ENCODE data around the gene TAL1.
A peak's percentile ranks its signal among the peaks of the same experiment; 100 is the strongest.

The TAL1 gene

DNA sequence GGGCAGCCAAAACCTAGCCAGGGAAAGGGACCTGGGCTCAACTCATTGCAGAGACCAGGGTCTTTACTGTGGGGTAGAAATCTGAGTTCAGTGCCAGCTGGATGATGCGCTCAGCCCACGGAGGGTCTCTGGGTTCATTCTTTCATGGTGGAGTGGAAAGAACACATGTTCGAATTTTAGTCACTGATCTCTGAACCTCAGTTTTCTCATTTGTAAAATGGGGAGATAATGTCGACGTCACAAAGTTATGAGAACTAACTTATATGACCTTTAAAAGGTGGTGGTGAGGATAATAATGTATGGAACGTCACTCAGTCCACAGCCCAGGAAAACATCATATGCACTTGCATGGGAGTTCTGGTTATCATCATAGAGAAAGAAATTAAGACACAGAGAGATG, 1.2 kb upstream of the TAL1 start:
- H3K4me2 ChIP-seq (ENCODE audit: low read length): no peak overlapping the region
- peaks cover 63% of the 10 kb centered on the region for H3K27me3 ChIP-seq (ENCODE audit: insufficient read depth, low read length)
- no peak overlapping the region for H4K8ac ChIP-seq (ENCODE audit: low read depth, low read length)
- no peak overlapping the region for H3K9ac ChIP-seq (ENCODE audit: low read length)
- no peaks in the 10 kb centered on the region for H3K36me3 ChIP-seq (ENCODE audit: control insufficient read depth in 1 of 2, insufficient read depth in 2 of 2, low read length in 2 of 2)
- H2AFZ ChIP-seq (ENCODE audit: insufficient read depth, low read length, poor library complexity): no peak overlapping the region
- H4K91ac ChIP-seq (ENCODE audit: low read depth, low read length): no peak overlapping the region
- no peak overlapping the region for H2BK12ac ChIP-seq (ENCODE audit: low read length)
- H3K14ac ChIP-seq (ENCODE audit: low read length): no peak overlapping the region
- no peak overlapping the region for H2BK5ac ChIP-seq (ENCODE audit: low read depth, low read length, poor library complexity)
- H3K27ac ChIP-seq (ENCODE audit: low read depth, low read length): no peak overlapping the region
- peaks cover 7% of the 10 kb centered on the region for H3K9me3 ChIP-seq (ENCODE audit: insufficient read depth, low read depth, low read length)
- no peaks in the 10 kb centered on the region for H3K79me1 ChIP-seq (ENCODE audit: low read length)
- no peak overlapping the region for H3K18ac ChIP-seq (ENCODE audit: low read length)
- peaks cover 5 to 10% of the 10 kb centered on the region in 2 experiments for H3K4me1 ChIP-seq (ENCODE audit: control insufficient read depth in 1 of 2, insufficient read depth in 2 of 2, low read length in 2 of 2)
- H3K23ac ChIP-seq (ENCODE audit: low read length): no peak overlapping the region
- no CpG with 5 or more reads among the region's 6 CpGs for WGBS (ENCODE audit: extremely low coverage, insufficient coverage, insufficient read length)
- no peak for DNase-seq
- H2AK5ac ChIP-seq (ENCODE audit: low read length): no peak overlapping the region
- no peak overlapping the region for H3K4ac ChIP-seq (ENCODE audit: low read depth, low read length)
- H4K12ac ChIP-seq (ENCODE audit: low read depth, low read length): no peak overlapping the region
- no peaks in the 10 kb centered on the region for H3K79me2 ChIP-seq (ENCODE audit: control insufficient read depth, insufficient read depth, low read length, poor library complexity)
- H2BK120ac ChIP-seq (ENCODE audit: insufficient read depth, low read length, poor library complexity): no peak overlapping the region
- no peak overlapping the region for H3K4me3 ChIP-seq (ENCODE audit: low read depth, low read length)

DNA sequence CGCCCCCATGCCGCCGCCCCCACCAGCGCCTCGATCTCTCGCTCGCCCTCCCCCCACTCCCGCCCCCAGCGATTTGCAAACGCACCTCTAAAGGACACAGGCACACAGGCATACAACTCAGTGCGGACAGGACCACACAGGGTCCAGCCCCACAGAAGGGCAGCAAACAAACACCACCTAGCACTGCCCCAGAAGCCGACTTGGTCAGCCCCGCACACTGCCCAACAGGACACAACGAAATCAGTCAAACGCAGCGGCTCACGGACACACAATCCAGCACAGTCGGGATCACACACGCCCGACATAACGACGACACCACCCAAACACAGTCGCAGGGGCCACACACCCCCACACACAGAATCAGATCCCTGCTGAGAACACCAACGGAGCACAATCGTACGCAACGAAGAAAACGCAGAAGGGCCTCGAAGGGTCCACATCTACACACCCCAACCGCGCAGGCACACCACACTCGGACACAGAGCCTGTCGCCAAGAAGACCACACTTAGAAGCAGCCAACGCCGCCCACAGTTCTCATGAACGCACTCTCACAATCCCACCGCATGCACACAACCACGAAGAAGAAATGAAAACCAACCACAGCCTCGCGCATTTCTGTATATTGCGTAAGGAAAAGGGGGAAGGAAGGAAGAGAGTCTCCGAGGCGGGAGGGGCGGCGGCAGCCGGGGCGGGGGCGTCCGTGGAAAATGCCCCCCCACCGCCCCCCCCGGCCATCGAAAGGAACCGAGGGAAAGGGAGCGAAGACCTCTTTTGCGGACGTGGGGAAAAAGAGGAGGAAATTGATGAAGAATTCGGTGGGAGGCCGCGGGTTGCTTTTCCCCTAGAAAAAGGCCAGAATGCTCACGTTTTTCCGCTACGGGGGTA, 481 bp downstream of the TAL1 start:
- no peak overlapping the region for H3K14ac ChIP-seq (ENCODE audit: low read length)
- no peak overlapping the region for H4K12ac ChIP-seq (ENCODE audit: low read depth, low read length)
- no peak overlapping the region for H3K23ac ChIP-seq (ENCODE audit: low read length)
- H4K8ac ChIP-seq (ENCODE audit: low read depth, low read length): no peak overlapping the region
- no peak overlapping the region for H4K91ac ChIP-seq (ENCODE audit: low read depth, low read length)
- H3K9me3 ChIP-seq (ENCODE audit: insufficient read depth, low read depth, low read length): peaks cover 7% of the 10 kb centered on the region
- H3K4me2 ChIP-seq (ENCODE audit: low read length): peak overlapping the region; percentile 30
- DNase-seq: peak in 1 of 2 donors; percentile 37
- no peak overlapping the region for H3K18ac ChIP-seq (ENCODE audit: low read length)
- no peak overlapping the region for H3K27ac ChIP-seq (ENCODE audit: low read depth, low read length)
- H3K36me3 ChIP-seq (ENCODE audit: control insufficient read depth in 1 of 2, insufficient read depth in 2 of 2, low read length in 2 of 2): no peaks in the 10 kb centered on the region
- no peaks in the 10 kb centered on the region for H3K79me1 ChIP-seq (ENCODE audit: low read length)
- H3K27me3 ChIP-seq (ENCODE audit: insufficient read depth, low read length): peaks cover 78% of the 10 kb centered on the region
- no peak overlapping the region for H2BK5ac ChIP-seq (ENCODE audit: low read depth, low read length, poor library complexity)
- H3K4me1 ChIP-seq (ENCODE audit: control insufficient read depth in 1 of 2, insufficient read depth in 2 of 2, low read length in 2 of 2): peaks cover 5 to 10% of the 10 kb centered on the region in 2 experiments
- no peak overlapping the region for H2BK120ac ChIP-seq (ENCODE audit: insufficient read depth, low read length, poor library complexity)
- no peak overlapping the region for H2BK12ac ChIP-seq (ENCODE audit: low read length)
- no CpG with 5 or more reads among the region's 62 CpGs for WGBS (ENCODE audit: extremely low coverage, insufficient coverage, insufficient read length)
- H3K4me3 ChIP-seq (ENCODE audit: low read depth, low read length): peak overlapping the region; percentile 16
- no peak overlapping the region for H2AFZ ChIP-seq (ENCODE audit: insufficient read depth, low read length, poor library complexity)
- H3K9ac ChIP-seq (ENCODE audit: low read length): no peak overlapping the region
- H3K79me2 ChIP-seq (ENCODE audit: control insufficient read depth, insufficient read depth, low read length, poor library complexity): no peaks in the 10 kb centered on the region
- no peak overlapping the region for H2AK5ac ChIP-seq (ENCODE audit: low read length)
- no peak overlapping the region for H3K4ac ChIP-seq (ENCODE audit: low read depth, low read length)

DNA sequence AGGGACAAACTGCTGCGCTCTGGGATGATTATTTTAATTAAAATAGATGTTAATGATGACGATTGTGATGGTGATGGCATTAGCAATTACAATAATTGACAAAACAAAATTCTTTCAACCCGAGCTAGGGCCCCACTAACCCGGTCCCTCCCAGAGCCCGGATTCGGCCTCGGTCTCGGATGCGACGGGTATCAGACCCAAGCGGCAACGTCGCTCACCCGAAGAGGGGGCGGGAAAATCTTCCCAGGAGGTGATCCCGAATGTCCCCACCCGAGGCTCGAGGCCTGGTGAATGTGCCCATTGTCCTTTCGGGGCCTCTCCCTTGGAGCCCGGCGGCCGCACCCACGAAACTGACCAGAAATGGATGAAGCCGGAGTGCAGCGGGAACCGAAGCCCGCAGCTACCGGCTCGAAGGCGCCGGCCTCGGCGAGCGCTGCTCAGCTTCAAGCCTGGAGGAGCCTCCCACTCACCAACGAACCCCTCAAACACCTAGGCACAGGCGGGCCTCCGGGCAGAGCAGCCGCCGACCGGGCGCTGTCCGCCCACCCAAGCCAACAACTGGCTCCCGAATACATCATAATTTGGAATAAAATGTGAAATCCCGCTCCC, 1.2 kb downstream of the TAL1 start:
- Histone ChIP-seq H3K4me2 (ENCODE audit: low read length) (no peak overlapping the region), H2AFZ (ENCODE audit: insufficient read depth, low read length, poor library complexity) (no peak overlapping the region)
- WGBS (ENCODE audit: extremely low coverage, insufficient coverage, insufficient read length): no CpG with 5 or more reads among the region's 44 CpGs

DNA sequence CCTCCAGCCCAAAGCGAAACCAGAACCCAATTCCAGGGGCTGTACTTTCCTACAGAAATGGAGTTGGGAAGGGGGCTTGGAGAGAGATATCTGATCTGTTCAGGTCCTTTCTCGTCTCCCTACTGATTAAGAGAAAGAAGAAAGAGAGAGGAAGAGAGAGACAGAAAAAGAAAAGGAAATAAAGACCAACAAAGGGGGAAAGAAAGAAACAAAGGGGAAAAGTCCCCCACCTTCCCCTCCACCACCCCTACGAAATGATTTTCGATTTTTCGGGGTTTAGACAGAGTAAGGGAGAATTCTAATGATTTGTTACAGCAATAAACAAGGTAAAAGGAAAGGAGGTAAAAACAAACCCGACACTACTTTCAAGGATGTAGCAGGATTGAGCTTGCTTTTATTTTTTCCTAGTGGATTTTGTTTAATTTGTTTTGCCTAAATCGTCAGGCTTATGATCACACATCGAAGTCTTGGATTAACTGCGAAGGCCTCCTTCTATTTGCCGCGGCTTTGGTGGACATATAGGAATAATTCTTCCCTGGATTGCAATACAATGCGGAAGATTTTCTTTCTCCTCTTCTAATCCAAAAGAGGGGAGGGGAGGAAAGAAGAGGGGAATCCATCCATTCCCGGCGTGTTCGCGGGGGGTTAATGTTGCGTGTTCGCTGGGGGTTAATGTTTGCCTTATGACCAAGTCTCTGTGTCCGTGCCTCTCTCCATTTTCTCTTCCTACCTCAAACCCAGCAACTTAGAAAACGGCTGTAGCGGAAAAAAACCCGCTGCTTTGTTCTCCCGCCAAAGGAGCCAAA, 1.9 kb downstream of the TAL1 start:
- no CpG with 5 or more reads among the region's 23 CpGs for WGBS (ENCODE audit: extremely low coverage, insufficient coverage, insufficient read length)
- Histone ChIP-seq H4K12ac (ENCODE audit: low read depth, low read length) (no peak overlapping the region), H3K36me3 (ENCODE audit: control insufficient read depth in 1 of 2, insufficient read depth in 2 of 2, low read length in 2 of 2) (no peaks in the 10 kb centered on the region), H3K79me2 (ENCODE audit: control insufficient read depth, insufficient read depth, low read length, poor library complexity) (no peaks in the 10 kb centered on the region), H3K27me3 (ENCODE audit: insufficient read depth, low read length) (peaks cover 93% of the 10 kb centered on the region), H2BK120ac (ENCODE audit: insufficient read depth, low read length, poor library complexity) (no peak overlapping the region), H3K4me2 (ENCODE audit: low read length) (no peak overlapping the region), H3K23ac (ENCODE audit: low read length) (peak overlapping the region; percentile 38), H2AK5ac (ENCODE audit: low read length) (no peak overlapping the region), H4K8ac (ENCODE audit: low read depth, low read length) (no peak overlapping the region), H3K79me1 (ENCODE audit: low read length) (no peaks in the 10 kb centered on the region), H3K4ac (ENCODE audit: low read depth, low read length) (no peak overlapping the region), H3K18ac (ENCODE audit: low read length) (no peak overlapping the region), H3K4me3 (ENCODE audit: low read depth, low read length) (no peak overlapping the region), H2BK5ac (ENCODE audit: low read depth, low read length, poor library complexity) (no peak overlapping the region), H3K9me3 (ENCODE audit: insufficient read depth, low read depth, low read length) (peaks cover 7% of the 10 kb centered on the region), H2AFZ (ENCODE audit: insufficient read depth, low read length, poor library complexity) (no peak overlapping the region), H3K9ac (ENCODE audit: low read length) (no peak overlapping the region), H4K91ac (ENCODE audit: low read depth, low read length) (no peak overlapping the region), H3K4me1 (ENCODE audit: control insufficient read depth in 1 of 2, insufficient read depth in 2 of 2, low read length in 2 of 2) (peaks cover 4 to 11% of the 10 kb centered on the region in 2 experiments), H3K14ac (ENCODE audit: low read length) (no peak overlapping the region), H3K27ac (ENCODE audit: low read depth, low read length) (no peak overlapping the region), H2BK12ac (ENCODE audit: low read length) (no peak overlapping the region)
- DNase-seq: no peak

More for the DNA sequence above, 1.2 kb downstream of the TAL1 start:
- Histone ChIP-seq H3K23ac (ENCODE audit: low read length) (no peak overlapping the region), H3K4me1 (ENCODE audit: control insufficient read depth in 1 of 2, insufficient read depth in 2 of 2, low read length in 2 of 2) (peaks cover 5 to 10% of the 10 kb centered on the region in 2 experiments), H3K79me2 (ENCODE audit: control insufficient read depth, insufficient read depth, low read length, poor library complexity) (no peaks in the 10 kb centered on the region), H3K27ac (ENCODE audit: low read depth, low read length) (no peak overlapping the region), H2BK12ac (ENCODE audit: low read length) (no peak overlapping the region), H4K8ac (ENCODE audit: low read depth, low read length) (no peak overlapping the region), H3K79me1 (ENCODE audit: low read length) (no peaks in the 10 kb centered on the region), H2BK120ac (ENCODE audit: insufficient read depth, low read length, poor library complexity) (no peak overlapping the region), H4K91ac (ENCODE audit: low read depth, low read length) (no peak overlapping the region), H3K27me3 (ENCODE audit: insufficient read depth, low read length) (peaks cover 86% of the 10 kb centered on the region), H3K36me3 (ENCODE audit: control insufficient read depth in 1 of 2, insufficient read depth in 2 of 2, low read length in 2 of 2) (no peaks in the 10 kb centered on the region), H3K9ac (ENCODE audit: low read length) (no peak overlapping the region), H2BK5ac (ENCODE audit: low read depth, low read length, poor library complexity) (no peak overlapping the region), H4K12ac (ENCODE audit: low read depth, low read length) (no peak overlapping the region), H3K4me3 (ENCODE audit: low read depth, low read length) (no peak overlapping the region), H3K4ac (ENCODE audit: low read depth, low read length) (no peak overlapping the region), H3K18ac (ENCODE audit: low read length) (no peak overlapping the region), H3K14ac (ENCODE audit: low read length) (no peak overlapping the region), H2AK5ac (ENCODE audit: low read length) (no peak overlapping the region), H3K9me3 (ENCODE audit: insufficient read depth, low read depth, low read length) (peaks cover 7% of the 10 kb centered on the region)
- DNase-seq: no peak
